ENCODE data around the gene SLC39A7. TPM values are rescaled to one million over a fixed set of nuclear protein-coding genes. Genes with fewer than 3 reads are reported as not detected.

The SLC39A7 gene
- total and polyA plus RNA-seq, 2 of the 13 experiments (the other 11 are each of a cell fraction or from before 2014, with no cell fraction given) = 142 to 229 TPM

DNA sequence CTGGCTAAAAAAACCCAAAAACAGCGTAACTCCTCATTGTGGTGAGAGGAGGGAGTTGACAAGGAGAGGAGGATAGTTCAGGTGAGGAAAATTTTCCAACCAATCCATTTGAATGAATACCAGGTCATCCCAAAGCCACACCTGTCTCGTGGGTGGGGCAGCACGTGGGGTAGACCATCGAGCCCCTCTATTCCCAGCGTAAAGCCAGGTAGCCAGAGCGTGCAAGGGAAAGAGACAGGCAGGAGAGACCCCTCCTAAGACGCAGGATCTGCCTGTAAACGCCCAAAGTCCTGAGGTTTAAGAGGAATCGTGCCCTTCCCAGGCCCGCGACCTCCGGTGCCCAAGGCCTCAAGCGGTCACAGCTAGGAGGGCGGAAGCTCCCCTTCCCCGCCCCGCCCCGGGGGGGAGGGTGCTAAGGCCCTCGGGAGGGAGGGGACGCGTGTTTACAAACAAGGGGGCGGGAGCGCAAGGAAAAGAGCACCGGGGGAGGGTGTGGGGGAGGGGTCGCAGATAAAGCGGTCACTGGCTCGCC, 914 bp upstream of the SLC39A7 start (continued):
- peak; percentile 41; the same call in 1 of the 2 replicates for TF ChIP-seq PRDM10 (CRISPR knock-in tag; IDR thresholded peaks at IDR 0.05; ENCODE audit: low read depth)
- no peak for TF ChIP-seq KDM6A (CRISPR knock-in tag; IDR thresholded peaks at IDR 0.05; ENCODE audit: low read depth)
- TF ChIP-seq, protein P1, sequence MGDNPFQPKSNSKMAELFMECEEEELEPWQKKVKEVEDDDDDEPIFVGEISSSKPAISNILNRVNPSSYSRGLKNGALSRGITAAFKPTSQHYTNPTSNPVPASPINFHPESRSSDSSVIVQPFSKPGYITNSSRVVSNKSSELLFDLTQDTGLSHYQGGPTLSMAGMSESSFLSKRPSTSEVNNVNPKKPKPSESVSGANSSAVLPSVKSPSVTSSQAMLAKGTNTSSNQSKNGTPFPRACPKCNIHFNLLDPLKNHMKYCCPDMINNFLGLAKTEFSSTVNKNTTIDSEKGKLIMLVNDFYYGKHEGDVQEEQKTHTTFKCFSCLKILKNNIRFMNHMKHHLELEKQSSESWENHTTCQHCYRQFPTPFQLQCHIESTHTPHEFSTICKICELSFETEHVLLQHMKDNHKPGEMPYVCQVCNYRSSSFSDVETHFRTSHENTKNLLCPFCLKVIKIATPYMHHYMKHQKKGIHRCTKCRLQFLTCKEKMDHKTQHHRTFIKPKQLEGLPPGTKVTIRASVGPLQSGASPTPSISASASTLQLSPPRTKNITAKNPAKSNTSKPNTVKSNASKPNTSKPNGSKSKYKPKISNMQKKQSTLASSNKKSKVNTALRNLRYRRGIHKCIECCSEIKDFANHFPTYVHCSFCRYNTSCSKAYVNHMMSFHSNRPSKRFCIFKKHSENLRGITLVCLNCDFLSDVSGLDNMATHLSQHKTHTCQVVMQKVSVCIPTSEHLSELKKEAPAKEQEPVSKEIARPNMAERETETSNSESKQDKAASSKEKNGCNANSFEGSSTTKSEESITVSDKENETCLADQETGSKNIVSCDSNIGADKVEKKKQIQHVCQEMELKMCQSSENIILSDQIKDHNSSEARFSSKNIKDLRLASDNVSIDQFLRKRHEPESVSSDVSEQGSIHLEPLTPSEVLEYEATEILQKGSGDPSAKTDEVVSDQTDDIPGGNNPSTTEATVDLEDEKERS (CRISPR knock-in tag; IDR thresholded peaks at IDR 0.05) = no peak
- TF ChIP-seq, protein P2, sequence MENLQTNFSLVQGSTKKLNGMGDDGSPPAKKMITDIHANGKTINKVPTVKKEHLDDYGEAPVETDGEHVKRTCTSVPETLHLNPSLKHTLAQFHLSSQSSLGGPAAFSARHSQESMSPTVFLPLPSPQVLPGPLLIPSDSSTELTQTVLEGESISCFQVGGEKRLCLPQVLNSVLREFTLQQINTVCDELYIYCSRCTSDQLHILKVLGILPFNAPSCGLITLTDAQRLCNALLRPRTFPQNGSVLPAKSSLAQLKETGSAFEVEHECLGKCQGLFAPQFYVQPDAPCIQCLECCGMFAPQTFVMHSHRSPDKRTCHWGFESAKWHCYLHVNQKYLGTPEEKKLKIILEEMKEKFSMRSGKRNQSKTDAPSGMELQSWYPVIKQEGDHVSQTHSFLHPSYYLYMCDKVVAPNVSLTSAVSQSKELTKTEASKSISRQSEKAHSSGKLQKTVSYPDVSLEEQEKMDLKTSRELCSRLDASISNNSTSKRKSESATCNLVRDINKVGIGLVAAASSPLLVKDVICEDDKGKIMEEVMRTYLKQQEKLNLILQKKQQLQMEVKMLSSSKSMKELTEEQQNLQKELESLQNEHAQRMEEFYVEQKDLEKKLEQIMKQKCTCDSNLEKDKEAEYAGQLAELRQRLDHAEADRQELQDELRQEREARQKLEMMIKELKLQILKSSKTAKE (CRISPR knock-in tag; IDR thresholded peaks at IDR 0.05; ENCODE audit: borderline replicate concordance) = 0 out of 2 replicates have a peak, but pooled peaks have one; percentile 77
- TF ChIP-seq TFE3 (CRISPR knock-in tag; IDR thresholded peaks at IDR 0.05) = no peak
- TF ChIP-seq ZNF430 (CRISPR knock-in tag; IDR thresholded peaks at IDR 0.05) = peak; percentile 7; the same call in 1 of the 2 replicates
- peak; percentile 80; the same call in 1 of the 2 replicates for TF ChIP-seq MYC (CRISPR knock-in tag; IDR thresholded peaks at IDR 0.05; ENCODE audit: borderline replicate concordance)
- no peak; the same call in 1 of the 2 replicates for TF ChIP-seq GZF1 (CRISPR knock-in tag; IDR thresholded peaks at IDR 0.05)
- peak; percentile 84 for TF ChIP-seq SAP130 (CRISPR knock-in tag; IDR thresholded peaks at IDR 0.05; ENCODE audit: low read depth)
- TF ChIP-seq IRX3 (CRISPR knock-in tag; IDR thresholded peaks at IDR 0.05; ENCODE audit: borderline replicate concordance, low read depth) = no peak
- peak; percentile 65; the same call in 1 of the 3 replicates for TF ChIP-seq MXI1 (IDR thresholded peaks at IDR 0.05; ENCODE audit: borderline replicate concordance, low read depth, low read length)
- no peak for TF ChIP-seq ZNF260 (CRISPR knock-in tag; IDR thresholded peaks at IDR 0.05; ENCODE audit: borderline replicate concordance, low read depth)
- TF ChIP-seq ZNF414 (CRISPR knock-in tag; IDR thresholded peaks at IDR 0.05) = peak; percentile 49; the same call in 1 of the 2 replicates
- TF ChIP-seq ZNF441 (CRISPR knock-in tag; IDR thresholded peaks at IDR 0.05; ENCODE audit: borderline replicate concordance) = peak; percentile 62; the same call in 1 of the 2 replicates
- no peak for TF ChIP-seq PRMT3 (CRISPR knock-in tag; IDR thresholded peaks at IDR 0.05; ENCODE audit: borderline replicate concordance, low read depth)
- TF ChIP-seq NCOA1 (CRISPR knock-in tag; IDR thresholded peaks at IDR 0.05) = 0 out of 2 replicates have a peak, but pooled peaks have one; percentile 35
- 0 out of 2 replicates have a peak, but pooled peaks have one; percentile 60 for TF ChIP-seq ZNF30 (CRISPR knock-in tag; IDR thresholded peaks at IDR 0.05)
- TF ChIP-seq ZNF644 (CRISPR knock-in tag; IDR thresholded peaks at IDR 0.05; ENCODE audit: low read depth) = 0 out of 2 replicates have a peak, but pooled peaks have one; percentile 11
